Skeletal muscle satellite cell (primary cell): Measurements from ENCODE around the gene NOTUM.

Experiments
- H3K27me3 ChIP-seq: 2 replicates; pipeline ENCODE4 v1.7.0; 2013; ENCODE audit warnings: low read length; ENCODE audit not compliant: control insufficient read depth, insufficient read depth
- H3K36me3 ChIP-seq: 2 replicates; pipeline ENCODE4 v1.7.0; 2013; ENCODE audit warnings: mild to moderate bottlenecking, control low read depth, low read length; ENCODE audit not compliant: insufficient read depth
- H3K4me1 ChIP-seq: 2 replicates; pipeline ENCODE4 v1.7.0; 2013; ENCODE audit warnings: low read length; ENCODE audit not compliant: control insufficient read depth, insufficient read depth
- H3K4me2 ChIP-seq: 2 replicates; pipeline ENCODE4 v1.7.0; 2013; ENCODE audit warnings: mild to moderate bottlenecking, low read length
- H3K4me3 ChIP-seq: 2 replicates; pipeline ENCODE4 v1.7.0; 2013; ENCODE audit warnings: low read length
- H3K9ac ChIP-seq: 2 replicates; pipeline ENCODE4 v1.7.0; 2013; ENCODE audit warnings: mild to moderate bottlenecking, low read depth, low read length, moderate library complexity
- H3K9me3 ChIP-seq: replicated peaks from 2 replicates; pipeline ENCODE4 v1.7.0; 2013; ENCODE audit warnings: mild to moderate bottlenecking, control low read depth, low read length

NOTUM gene

DNA sequence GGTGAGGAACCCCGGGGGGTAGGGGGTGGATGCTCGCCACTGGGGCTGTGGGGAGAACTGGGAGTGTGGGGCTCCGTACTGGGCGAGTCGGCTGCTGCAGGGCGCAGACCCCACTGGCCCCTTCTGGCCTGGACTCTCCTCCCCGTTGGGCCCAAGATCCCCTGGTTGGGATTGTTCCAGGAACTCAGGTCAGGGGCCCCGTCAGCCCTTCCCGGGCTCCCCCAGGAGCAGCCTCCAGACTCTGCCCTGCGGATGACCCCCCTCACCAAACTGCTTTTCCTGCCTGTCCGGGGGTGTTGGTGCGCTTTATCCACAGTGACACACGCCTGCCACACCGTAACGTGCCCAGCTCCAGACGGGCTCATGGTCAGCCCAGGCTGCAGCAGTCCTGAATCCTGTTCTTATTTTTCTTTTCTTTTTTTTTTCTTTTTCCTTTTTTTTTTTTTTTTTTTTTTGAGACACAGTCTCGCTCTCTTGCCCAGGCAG is 40.6 kb upstream of the NOTUM start:
- H3K4me1 ChIP-seq, result peaks cover 41% of the 10 kb centered on the region
- no peak overlapping the region for H3K9ac ChIP-seq
- no peak overlapping the region for H3K4me2 ChIP-seq
- H3K27me3 ChIP-seq, result no peaks in the 10 kb centered on the region
- no peak overlapping the region for H3K4me3 ChIP-seq
- no peaks in the 10 kb centered on the region for H3K9me3 ChIP-seq
- H3K36me3 ChIP-seq, result peaks cover 4% of the 10 kb centered on the region

DNA sequence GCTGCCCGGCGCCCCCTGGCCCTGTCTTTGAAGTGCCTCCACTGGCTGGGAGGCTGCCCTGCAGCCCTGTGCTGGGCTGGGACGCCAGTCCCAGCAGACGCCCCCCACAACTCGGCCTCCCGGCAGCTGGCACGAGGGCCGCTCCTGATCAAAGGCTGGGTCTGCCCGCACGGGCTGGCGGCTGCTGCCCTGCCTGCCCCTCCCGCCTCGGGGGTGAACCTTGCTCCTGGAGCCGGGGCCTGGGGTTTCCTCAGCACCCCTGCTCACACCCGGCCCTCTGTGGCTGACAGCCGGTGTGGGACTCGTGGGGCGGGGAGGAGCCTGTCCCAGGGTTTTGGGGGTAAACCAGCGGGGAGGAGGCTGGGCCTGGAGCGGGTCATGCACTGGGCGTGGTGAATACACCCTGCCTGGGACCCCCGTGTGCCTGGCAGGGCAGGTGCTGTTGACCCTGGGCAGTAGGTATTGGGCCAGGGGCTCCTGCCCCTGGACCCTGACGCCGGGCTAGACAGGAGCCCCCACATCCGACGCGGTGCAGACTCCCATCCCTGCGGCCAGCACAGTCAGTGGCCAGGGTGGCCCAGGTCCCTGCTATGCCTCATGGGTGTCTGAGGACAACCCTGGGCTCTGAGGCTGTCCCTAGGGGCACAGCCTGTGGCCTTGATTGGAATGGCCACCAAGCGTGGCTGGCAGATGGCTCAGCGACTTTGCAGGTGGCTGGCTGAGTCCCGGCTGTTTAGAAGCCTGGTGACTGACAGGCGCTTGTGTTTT is 40.0 kb upstream of the NOTUM start:
- no peak overlapping the region for H3K4me3 ChIP-seq
- peaks cover 8% of the 10 kb centered on the region for H3K36me3 ChIP-seq
- peaks cover 35% of the 10 kb centered on the region for H3K4me1 ChIP-seq
- H3K9me3 ChIP-seq, result no peaks in the 10 kb centered on the region
- H3K4me2 ChIP-seq, result no peak overlapping the region
- H3K27me3 ChIP-seq, result no peaks in the 10 kb centered on the region
- H3K9ac ChIP-seq, result no peak overlapping the region

DNA sequence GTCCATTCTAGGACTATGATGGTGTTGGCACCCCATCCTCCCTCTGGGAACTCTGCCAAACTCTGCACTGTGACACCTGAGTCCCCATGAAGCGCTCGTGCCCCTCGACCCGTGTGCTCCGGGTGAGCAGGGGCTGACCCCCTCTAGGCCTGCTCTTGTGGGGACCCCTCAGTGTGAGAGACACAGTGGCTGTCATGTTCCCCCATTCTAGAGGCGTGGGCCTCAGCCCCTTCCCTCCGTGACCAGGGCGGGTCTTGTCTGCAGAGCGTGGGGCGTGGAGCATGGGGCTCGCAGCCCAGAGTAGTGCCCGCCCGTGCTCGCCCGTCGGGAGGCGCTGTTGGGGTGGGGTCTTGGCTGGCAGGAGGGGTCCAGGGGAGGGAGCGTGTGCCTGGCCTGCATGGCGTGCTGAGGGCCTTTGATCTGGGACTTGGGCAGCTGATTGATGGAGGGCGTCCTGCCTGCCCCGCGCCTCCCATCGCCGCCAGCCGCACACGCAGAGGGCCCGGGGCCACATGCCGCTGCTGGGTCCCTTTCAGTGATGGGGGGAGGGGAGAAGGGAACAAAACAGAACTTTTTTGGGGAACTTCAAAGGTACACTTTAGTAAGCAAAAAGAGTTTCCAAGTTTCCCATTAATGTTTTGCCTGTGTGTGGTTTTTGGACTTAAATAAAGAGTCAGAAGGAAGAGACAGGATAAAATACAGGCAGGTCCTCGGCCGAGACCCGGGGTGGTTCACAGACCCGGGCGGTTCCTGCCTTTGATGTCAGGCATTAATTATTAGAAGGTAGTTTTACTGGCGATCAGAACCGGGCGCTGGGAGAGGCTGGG is 39.2 kb upstream of the NOTUM start:
- no peak overlapping the region for H3K4me2 ChIP-seq
- peaks cover 28% of the 10 kb centered on the region for H3K4me1 ChIP-seq
- H3K27me3 ChIP-seq, result no peaks in the 10 kb centered on the region
- H3K9me3 ChIP-seq, result no peaks in the 10 kb centered on the region
- H3K36me3 ChIP-seq, result peaks cover 8% of the 10 kb centered on the region
- H3K4me3 ChIP-seq, result no peak overlapping the region
- H3K9ac ChIP-seq, result no peak overlapping the region

DNA sequence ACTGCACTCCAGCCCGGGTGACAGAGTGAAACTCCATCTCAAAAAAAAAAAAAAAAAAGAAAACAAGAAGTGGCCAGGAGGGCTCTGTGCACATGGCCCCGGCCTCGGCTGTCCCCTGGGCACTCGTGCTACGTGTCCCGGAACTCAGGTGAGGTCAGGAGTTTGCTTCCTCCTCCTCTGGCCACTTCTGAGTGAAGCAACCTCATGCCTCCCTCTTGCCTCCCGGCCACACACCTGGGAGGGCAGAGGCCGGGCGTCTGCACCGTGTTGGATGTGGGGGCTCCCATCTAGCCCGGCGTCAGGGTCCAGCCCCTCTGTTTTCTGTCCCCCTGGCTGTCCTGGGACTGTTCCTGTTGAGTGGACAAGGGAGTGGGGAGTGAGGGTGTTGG is 38.6 kb upstream of the NOTUM start:
- no peaks in the 10 kb centered on the region for H3K9me3 ChIP-seq
- peaks cover 23% of the 10 kb centered on the region for H3K4me1 ChIP-seq
- no peak overlapping the region for H3K4me3 ChIP-seq
- no peak overlapping the region for H3K4me2 ChIP-seq
- no peaks in the 10 kb centered on the region for H3K27me3 ChIP-seq
- peaks cover 8% of the 10 kb centered on the region for H3K36me3 ChIP-seq
- no peak overlapping the region for H3K9ac ChIP-seq

DNA sequence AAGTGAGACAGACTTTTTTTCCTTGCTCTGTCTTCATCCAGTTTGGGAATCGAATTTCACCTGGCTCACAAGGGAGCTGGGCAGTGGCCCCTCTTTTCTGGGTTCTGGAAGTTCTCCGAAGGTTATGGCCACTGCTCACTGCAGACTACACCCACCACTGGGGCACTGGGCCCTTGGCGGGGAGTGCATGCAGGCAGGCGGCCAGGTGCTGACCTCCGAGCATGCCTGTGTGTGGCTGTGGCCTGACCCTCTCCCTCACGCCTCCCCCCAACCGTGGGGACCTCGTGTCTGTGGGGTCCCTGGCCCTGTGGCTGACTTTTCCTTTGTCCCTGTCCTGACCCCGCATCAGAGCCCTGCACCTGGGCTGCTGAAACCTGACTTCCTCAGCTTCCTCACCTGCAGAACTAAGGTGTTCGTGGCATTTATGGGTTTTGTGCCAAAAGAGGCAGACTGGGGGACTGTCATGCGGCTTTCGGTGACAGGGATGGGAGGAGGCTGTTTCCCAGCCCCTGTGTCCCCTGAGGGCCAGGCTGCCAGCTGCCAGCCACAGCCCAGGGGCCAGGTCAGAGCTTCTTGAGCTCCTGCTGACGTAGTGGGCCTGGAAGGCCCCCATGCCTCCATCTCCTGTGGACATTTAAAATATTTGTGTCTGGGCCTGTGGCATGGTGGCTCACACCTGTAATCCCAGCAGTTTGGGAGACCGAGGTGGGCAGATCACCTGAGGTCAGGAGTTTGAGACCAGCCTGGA is 37.9 kb upstream of the NOTUM start:
- Histone ChIP-seq H3K27me3 (no peaks in the 10 kb centered on the region), H3K4me1 (peaks cover 16% of the 10 kb centered on the region), H3K9me3 (no peaks in the 10 kb centered on the region), H3K4me2 (no peak overlapping the region), H3K36me3 (peaks cover 8% of the 10 kb centered on the region), H3K4me3 (no peak overlapping the region), H3K9ac (no peak overlapping the region)

DNA sequence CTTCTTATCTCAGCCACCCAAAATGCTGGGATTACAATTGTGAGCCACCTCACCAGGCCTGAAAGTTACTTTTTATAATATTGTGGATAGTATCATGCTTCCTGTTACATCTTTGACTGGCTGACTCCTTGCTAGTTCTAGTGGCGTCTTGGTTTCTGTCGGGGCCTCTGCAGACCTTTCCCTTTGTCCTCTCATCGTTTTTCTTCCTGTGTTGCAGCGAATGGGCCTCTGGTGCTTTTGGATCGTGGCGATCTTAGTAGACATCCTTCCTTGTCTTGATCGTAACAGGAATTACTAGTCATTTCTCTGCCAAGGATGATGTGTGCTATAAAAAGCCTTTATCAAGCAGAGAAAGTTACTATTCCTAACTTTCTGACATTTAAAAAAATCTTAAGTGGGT is 37.2 kb upstream of the NOTUM start:
- no peaks in the 10 kb centered on the region for H3K9me3 ChIP-seq
- peaks cover 8% of the 10 kb centered on the region for H3K36me3 ChIP-seq
- H3K9ac ChIP-seq, result no peak overlapping the region
- H3K4me3 ChIP-seq, result no peak overlapping the region
- no peaks in the 10 kb centered on the region for H3K27me3 ChIP-seq
- H3K4me2 ChIP-seq, result no peak overlapping the region
- peaks cover 10% of the 10 kb centered on the region for H3K4me1 ChIP-seq

DNA sequence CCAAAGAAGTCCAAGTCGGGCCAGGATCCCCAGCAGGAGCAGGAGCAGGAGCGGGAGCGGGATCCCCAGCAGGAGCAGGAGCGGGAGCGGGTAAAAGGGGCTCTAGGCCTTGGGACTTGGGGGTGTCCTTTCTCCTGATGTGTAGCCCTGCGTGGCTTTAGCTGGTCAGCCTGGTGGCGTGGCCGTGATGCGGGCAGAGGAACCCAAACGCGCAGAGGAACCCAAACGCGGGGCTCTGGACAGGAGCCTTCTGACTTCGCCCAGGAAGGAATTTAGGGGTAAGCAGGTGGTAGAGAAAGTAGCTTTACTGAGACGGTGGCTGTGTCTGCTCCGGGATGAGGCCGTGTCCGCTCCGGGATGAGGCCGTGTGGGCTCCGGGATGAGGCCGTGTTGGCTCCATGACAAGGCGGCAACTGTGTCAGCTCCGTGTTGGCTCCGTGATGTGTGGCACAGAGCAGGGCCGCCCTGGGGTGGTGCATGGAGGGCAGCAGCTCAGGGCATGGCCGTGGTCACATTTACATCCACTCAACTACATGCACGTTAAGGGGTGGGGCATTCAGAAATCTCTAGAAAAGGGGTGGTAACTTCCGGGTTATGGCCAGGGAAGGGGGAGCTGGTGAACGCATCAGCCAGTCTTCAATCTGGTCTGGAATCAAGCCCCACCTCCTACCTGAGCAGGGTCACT is 35.9 kb upstream of the NOTUM start:
- no peak overlapping the region for H3K4me2 ChIP-seq
- no peaks in the 10 kb centered on the region for H3K27me3 ChIP-seq
- H3K9ac ChIP-seq, result no peak overlapping the region
- H3K4me1 ChIP-seq, result peaks cover 13% of the 10 kb centered on the region
- no peak overlapping the region for H3K4me3 ChIP-seq
- H3K9me3 ChIP-seq, result no peaks in the 10 kb centered on the region
- peaks cover 8% of the 10 kb centered on the region for H3K36me3 ChIP-seq

DNA sequence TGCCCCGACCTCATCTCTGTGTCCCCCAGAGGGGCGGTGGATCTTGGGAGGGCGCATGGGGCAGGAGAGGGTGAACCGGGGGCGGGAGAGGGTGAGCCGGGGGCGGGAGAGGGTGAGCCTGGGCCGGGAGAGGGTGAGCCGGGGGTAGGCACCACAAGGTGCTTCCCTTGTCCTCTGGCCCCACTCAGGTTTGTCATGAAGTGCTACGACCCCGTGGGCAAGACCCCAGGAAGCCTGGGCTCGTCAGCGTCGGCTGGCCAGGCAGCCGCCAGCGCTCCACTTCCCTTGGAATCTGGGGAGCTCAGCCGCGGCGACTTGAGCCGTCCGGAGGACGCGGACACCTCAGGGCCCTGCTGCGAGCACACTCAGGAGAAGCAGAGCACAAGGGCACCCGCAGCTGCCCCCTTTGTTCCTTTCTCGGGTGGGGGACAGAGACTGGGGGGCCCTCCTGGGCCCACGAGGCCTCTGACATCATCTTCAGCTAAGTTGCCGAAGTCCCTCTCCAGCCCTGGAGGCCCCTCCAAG is 35.3 kb upstream of the NOTUM start:
- Histone ChIP-seq H3K4me2 (no peak overlapping the region), H3K36me3 (peaks cover 8% of the 10 kb centered on the region), H3K4me1 (peaks cover 18% of the 10 kb centered on the region)

DNA sequence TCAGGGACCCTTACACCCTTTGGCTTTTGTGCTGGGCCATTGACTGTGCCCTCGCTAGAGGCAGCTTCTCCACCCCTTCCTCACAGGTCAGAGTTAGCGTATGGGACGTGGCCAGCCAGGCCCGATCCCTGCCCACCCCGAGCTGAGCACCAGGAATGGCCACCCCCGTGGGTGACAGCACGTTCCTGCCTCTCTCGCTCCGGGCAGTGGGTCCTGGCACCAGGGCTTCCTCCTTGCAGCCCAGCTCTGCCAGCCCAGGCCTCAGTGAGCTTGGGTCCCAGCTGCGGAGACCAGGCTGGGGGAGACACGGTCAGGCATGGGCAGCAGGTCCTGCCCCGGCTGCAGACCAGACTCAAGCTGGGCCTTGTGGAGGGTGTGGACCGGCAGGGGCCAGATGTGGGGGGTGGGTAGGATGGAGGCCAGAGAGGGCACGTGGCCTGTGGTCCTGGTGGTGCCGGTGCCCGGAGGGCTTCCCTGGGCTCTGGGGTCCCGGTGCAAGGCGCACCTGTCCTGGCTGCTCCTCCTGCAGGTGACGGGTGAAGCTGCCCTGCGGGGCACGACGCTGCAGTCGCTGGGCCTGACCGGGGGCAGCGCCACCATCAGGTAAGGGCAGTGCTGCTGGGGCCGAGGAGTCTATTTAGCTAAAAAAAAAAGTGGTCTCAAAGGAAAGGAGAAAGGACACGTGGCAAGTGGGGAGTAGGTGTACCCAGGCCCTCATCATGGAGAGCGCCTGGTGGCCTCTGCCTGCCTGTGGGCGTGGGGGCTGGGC is 34.7 kb upstream of the NOTUM start:
- Histone ChIP-seq H3K4me3 (no peak overlapping the region), H3K36me3 (peaks cover 9% of the 10 kb centered on the region), H3K9ac (no peak overlapping the region), H3K27me3 (no peaks in the 10 kb centered on the region), H3K4me2 (no peak overlapping the region), H3K4me1 (peaks cover 17% of the 10 kb centered on the region), H3K9me3 (no peaks in the 10 kb centered on the region)

More for the DNA sequence above, 35.3 kb upstream of the NOTUM start:
- Histone ChIP-seq H3K9me3 (no peaks in the 10 kb centered on the region), H3K27me3 (no peaks in the 10 kb centered on the region), H3K4me3 (no peak overlapping the region), H3K9ac (no peak overlapping the region)

DNA sequence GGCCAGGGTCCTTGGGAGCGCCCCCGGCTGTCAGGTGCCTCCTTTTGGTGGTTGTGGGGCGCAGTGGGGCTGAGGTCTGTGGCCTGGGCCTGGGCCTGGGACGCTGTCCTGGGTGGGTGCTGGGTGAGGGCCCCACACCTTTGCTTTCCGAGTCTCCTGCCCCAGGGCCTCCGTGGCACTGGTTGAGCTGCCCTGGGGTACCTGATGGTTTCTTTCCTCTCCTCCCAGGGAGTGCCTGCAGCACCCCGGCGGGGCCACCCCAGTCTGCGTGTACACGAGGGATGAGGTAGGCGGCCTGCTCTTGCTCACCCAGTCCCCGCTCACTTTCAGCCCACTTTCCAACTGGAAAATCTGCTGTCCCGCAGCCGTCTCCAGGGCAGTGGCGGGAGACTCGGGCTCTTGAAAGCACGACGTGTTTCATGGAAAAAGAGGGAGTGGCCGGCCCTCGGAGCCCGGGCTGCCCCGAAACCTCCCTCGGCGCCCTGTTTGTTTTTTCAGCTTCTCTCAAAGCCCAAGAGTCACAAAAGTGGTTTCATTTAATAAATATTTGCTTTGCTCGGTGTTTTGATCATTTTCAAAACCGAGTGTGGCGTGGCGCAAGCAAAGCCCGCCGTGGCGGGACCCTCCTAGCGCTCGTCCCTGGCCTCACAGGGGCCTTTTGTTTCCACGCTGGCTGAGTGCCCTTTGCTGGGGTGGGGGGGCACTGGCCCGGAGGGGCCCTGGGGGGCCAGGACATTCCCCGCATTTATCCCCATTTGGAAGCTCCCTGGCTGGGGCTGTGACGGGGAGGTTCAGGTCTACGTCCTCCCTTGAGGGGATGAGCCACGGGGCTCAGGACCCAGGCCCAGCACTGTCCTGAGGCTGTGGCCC is 33.8 kb upstream of the NOTUM start:
- Histone ChIP-seq H3K9ac (no peak overlapping the region), H3K36me3 (peaks cover 12% of the 10 kb centered on the region), H3K4me1 (peaks cover 17% of the 10 kb centered on the region), H3K9me3 (no peaks in the 10 kb centered on the region), H3K4me2 (no peak overlapping the region), H3K4me3 (no peak overlapping the region), H3K27me3 (no peaks in the 10 kb centered on the region)
